Kasumi-1 (cell line): Measurements from ENCODE around the gene TUBB3.
"Not testable (repeated sequence)": the region's sequence is repeated elsewhere in the genome, so short reads cannot be mapped to it uniquely, and the experiment has no call there.

Experiments used
- DNase-seq, 2 experiments: peaks; one replicate each; lab custom pipeline; 2025; lab: John Stamatoyannopoulos, UW

TUBB3 gene

DNA sequence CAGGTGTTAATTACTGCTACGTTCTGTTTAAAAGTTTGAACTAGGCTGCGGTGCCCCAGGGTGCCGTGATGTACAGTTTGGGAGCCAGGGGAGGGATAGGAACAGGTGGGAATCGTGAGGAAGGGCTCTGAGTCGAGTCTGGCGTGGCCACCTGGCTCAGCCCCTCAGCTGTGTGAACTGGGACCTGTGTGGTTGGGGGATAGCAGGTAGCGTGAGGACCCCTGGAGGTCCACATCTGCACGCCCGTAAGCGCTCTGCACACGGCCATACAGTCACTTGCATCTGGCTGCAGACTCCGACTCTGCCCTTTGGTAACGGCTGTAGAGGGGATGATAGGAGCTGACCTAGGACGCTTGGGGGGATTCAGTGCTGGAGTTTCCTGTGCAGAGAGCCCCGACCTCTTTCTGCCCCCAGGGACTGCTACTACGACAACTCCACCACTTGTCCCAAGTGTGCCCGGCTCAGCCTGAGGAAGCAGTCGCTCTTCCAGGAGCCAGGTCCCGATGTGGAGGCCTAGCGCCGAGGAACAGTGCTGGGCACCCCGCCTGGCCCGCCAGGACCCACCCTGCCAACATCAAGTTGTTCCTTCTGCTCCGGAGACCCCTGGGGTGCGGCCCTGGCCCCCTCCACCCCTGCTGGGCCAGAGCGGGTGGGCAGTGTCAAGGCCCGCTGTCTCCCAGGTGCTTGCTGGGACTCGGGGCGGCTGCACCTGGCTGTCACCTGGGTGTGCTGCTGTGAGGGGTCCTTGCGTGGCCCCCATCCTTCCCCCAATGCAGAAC, 42.5 kb downstream of the TUBB3 start:
- no peak for DNase-seq

DNA sequence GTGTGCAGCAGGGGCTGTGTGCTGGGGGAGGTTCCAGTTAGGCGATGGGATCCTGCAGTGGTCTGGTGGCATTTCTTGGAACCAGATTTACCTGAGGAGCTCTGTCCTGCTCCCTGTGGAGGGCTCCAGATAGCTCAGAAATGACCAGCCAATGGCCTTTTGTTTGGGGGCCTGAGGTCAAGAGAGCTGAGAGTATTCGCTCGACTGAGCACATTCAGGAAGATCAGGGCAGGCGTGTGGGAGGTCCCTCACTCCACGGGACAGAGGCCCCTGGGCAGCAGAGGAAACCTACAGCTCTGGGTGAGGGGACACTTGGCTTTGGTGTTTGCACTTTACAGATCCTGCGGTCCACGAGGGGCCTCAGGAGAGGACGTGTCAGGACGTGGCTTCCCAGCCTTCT, 43.6 kb downstream of the TUBB3 start:
- no peak for DNase-seq

DNA sequence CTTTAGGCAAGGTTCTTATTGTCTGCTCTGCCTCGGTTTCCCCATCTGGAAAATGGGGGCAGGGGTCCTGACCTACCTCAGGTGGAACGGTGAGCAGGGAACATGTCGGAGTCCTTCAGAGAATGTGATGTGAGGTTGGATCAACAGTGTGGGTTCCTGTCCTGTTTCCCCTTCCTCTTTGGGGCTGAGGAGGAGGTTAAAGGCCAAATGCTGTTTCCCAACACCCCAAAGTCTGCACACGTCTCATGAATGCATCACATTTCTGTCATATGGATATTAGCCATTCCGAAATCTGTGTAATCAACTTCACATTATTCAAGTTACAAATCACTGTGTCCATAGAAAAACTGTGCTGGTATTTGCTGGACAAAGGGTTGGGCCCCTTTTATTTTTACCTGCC, 44.3 kb downstream of the TUBB3 start:
- not testable (repeated sequence) for DNase-seq

GRCh38 chr16:89968074-89968473, 44.9 kb downstream of the TUBB3 start:
- not testable (repeated sequence) for DNase-seq

- DNase-seq = peak; percentile 95 to 96
These were observed 46.7 kb downstream of the TUBB3 start for GRCh38 chr16:89969741-89970410.

DNA sequence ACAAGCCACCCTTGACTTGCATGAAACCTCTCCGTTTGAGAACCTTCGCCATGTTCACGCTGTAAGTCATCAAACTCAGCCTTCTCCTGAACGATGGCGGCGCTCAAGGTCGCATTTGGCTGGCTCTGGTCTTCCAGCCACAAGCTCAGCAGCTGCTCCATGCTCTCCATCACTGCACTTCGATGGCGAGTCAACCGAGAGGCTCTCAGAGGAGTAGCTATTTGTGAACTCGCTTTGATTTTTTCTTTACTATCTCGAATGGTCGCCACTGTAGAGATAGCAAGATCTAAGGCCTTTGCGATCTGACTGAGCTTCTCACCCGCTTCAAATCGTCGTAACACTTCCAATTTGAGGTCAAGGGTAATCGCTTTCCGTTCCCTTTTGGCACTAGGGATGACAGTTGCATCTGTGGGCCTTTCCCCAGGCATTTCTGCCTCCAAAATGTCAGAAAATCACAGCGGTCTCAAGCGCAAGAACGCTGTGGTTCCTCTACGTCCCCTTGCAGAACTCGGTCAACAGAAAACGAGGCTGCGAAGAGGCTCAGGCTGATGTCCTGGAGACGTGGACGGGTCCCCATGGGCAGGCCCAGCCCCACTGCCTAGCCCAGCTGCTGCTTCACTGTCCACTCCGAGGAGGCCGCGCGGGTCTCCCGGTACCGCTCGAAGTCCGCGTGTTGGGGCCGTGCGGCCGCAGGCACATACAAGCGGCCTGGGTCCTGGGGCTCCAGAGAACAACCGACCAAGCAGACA, 48.5 kb downstream of the TUBB3 start:
- DNase-seq = no peak

DNA sequence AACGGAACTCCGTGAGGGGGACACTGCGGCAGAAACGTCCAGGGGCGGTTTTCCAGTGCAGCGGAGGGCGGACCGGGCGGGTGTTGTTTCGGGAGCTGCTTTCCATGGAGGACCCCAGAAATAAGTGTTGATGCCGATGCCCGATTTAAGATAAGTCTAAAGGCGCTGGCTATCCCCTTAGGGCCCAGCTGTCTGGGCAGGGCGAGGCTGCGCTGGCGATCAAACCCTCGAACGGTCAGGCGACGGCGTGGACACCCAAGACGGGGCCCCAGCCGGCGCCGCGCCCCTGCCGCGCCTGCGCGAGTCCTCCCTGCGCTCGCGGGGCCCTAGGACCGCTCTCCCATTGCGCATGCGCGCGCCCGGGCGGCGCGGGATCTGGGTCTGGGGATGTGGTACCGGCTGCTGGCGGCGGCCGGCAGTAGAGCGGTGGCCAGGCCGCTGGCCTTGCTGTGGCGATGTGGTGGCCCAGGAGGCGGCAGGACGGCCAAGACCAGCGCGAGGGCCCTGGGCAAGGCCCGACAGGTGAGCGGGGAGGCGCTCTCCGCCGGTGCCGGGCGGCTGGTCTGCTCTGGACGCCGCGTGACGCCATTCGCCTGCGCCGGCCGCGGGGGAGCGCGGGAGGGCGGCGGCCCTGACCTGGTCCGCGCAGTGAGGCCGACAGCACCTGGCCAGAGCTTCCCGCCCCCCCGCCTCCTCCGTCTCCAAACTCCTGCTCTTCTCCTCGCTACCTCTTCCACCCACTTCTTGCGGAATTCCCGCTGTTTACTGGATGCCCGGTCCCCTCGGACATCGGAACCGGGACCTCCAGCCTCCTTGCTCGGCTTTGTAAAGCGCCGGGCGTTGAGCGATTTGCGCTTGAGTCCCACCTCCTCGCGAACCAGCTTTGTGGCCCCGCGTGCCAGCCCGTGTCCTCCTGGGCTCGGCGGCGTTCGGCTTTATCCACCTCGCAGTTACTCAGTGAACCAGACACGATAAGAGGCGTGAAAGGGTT, 49.4 kb downstream of the TUBB3 start:
- DNase-seq = peak; percentile 74 to 76

DNA sequence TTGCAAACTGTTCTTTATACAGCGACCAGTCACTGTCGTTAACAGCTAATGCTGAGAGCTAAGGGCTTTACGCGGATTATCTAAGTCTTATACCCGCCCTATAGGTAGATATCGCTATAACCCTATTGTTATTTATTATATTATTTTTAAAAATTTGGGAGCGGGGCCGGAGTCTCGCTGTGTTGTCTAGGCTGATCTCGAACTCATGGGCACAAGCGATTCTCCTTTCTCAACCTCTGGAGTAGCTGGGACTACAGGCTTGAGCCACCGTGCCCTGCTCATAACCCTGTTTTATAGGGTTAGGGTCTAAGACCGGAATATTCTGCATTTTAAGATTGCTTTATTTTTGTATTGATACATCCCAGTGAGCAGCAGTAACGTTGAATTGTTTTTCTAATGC, 50.1 kb downstream of the TUBB3 start:
- no peak for DNase-seq

- no peak for DNase-seq
These were observed 50.7 kb downstream of the TUBB3 start for GRCh38 chr16:89973654-89974335.

- no peak for DNase-seq
These were observed 51.7 kb downstream of the TUBB3 start for GRCh38 chr16:89974870-89975269.

- DNase-seq = no peak
These were observed 58.3 kb downstream of the TUBB3 start for GRCh38 chr16:89981414-89981813.

DNA sequence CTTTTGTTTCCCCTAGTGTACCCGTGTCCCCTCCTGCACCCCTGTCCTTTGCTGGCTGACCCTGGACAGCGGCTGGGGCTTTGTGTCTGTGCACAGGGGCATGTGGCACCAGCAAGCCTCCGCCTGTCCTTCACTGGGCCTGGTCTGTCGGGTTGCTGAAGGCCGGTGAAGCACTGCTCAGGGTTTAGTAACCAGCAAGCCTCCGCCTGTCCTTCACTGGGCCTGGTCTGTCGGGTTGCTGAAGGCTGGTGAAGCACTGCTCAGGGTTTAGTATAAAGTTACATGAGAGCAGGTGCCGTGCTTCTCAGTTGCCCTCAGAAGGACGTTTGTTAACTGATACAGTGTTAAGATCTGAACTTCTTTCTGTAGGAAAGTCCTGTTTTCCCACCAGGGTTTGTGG, 59.2 kb downstream of the TUBB3 start:
- no peak for DNase-seq

GRCh38 chr16:89983536-89983935, 60.4 kb downstream of the TUBB3 start:
- DNase-seq = no peak

- no peak for DNase-seq
These were observed 61.1 kb downstream of the TUBB3 start for GRCh38 chr16:89984216-89984615.

GRCh38 chr16:89985219-89985618, 62.1 kb downstream of the TUBB3 start:
- no peak for DNase-seq
